ENCODE data around the gene LYPD6. TPM values are rescaled to one million over a fixed set of nuclear protein-coding genes. Genes with fewer than 3 reads are reported as not detected.

The LYPD6 gene
- total and polyA plus RNA-seq, 2 experiments from 2014 or later: 4.9 to 12.4 TPM

DNA sequence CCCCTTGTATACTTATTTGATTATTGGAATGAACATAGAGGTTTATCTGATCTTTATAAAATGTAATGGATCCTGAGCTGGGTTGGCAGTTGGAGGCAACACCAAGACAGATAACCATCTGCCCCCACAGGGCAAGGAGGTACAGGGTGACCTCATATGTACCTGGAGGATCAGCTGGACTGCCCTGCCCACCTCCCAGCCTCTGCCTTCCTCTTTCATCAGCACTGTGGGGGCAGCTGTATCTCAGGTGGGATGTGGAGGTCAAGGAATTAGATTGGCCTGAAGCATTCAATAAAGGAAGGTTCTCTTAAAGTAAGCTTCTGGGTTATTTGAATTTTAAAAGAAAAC is 92.6 kb downstream of the LYPD6 start:
- no peak for ATAC-seq
- H3K27ac Mint-ChIP-seq: no peak overlapping the region
- no peak overlapping the region for H3K4me3 Mint-ChIP-seq

DNA sequence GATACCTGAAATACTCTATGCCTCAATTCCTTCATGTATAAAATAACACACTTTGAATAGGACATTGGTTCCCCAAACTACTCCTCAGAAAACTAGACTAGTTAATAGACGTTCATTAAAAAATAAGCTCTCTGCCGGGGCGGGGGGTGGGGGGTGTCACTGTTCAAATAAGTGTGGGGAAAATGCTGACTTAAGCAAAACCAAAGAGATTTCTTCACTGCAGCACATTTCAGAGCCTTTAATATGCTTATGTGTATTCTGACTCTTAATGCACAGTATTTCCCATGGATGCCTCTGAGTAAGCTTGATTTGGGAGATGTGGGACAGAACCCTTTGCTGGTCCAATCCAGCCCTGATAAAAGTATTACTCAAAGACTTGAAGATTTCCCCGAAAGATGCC is 93.2 kb downstream of the LYPD6 start:
- peaks cover 15% of the 10 kb centered on the region for H3K4me1 Mint-ChIP-seq
- DNase-seq (ENCODE audit: low spot score) (no peak), ATAC-seq (no peak)
- Histone ChIP-seq H3F3A (replicated peaks; ENCODE audit: low read depth) (no peaks in the 10 kb centered on the region), H3K9me2 (ENCODE audit: insufficient read depth) (no peaks in the 10 kb centered on the region), H4K20me1 (replicated peaks; ENCODE audit: insufficient read depth) (no peaks in the 10 kb centered on the region), H3K4me2 (no peak overlapping the region), H3K79me2 (replicated peaks; ENCODE audit: insufficient read depth) (no peaks in the 10 kb centered on the region), H3K36me3 (ENCODE audit: insufficient read depth) (no peaks in the 10 kb centered on the region), H3K27me3 (ENCODE audit: insufficient read depth) (no peaks in the 10 kb centered on the region), H3K27ac (ENCODE audit: low read depth) (no peak overlapping the region), H3K4me1 (ENCODE audit: insufficient read depth) (0 out of 2 replicates have a peak, but pooled peaks cover 8% of the 10 kb centered on the region), H2AFZ (no peak overlapping the region), H3K4me3 (no peak overlapping the region)
- H3K4me3 Mint-ChIP-seq: no peak overlapping the region
- no peaks in the 10 kb centered on the region for H3K36me3 Mint-ChIP-seq (ENCODE audit: low read depth)
- no peak overlapping the region for H3K27ac Mint-ChIP-seq
- no peaks in the 10 kb centered on the region for H3K9me3 Mint-ChIP-seq
- no peaks in the 10 kb centered on the region for H3K27me3 Mint-ChIP-seq (ENCODE audit: insufficient read depth, low read depth, poor library complexity)
- TF ChIP-seq STAT1 (IDR thresholded peaks at IDR 0.05; ENCODE audit: unreplicated experiment) (no peak), JUNB (IDR thresholded peaks at IDR 0.05; ENCODE audit: unreplicated experiment) (no peak), ETS1 (IDR thresholded peaks at IDR 0.05) (no peak), CREB1 (CRISPR knock-in tag; IDR thresholded peaks at IDR 0.05; ENCODE audit: low read depth) (no peak), EZH2phosphoT487 (IDR thresholded peaks at IDR 0.05; ENCODE audit: unreplicated experiment) (no peak), NANOG (IDR thresholded peaks at IDR 0.05; ENCODE audit: borderline replicate concordance) (no peak), ZNF331 (CRISPR knock-in tag; IDR thresholded peaks at IDR 0.05; ENCODE audit: low read depth) (no peak), ZNF114 (CRISPR knock-in tag; IDR thresholded peaks at IDR 0.05) (no peak), CTCF (conservative IDR thresholded peaks at IDR 0.05; ENCODE audit: low read depth in 2 of 2) (no peak), EZH2 (IDR thresholded peaks at IDR 0.05; ENCODE audit: low read depth, unreplicated experiment) (no peak)

More for the DNA sequence above, 92.6 kb downstream of the LYPD6 start:
- Histone ChIP-seq H3K9me2 (ENCODE audit: insufficient read depth) (no peaks in the 10 kb centered on the region), H3K36me3 (ENCODE audit: insufficient read depth) (no peaks in the 10 kb centered on the region), H3F3A (replicated peaks; ENCODE audit: low read depth) (no peaks in the 10 kb centered on the region), H3K27me3 (ENCODE audit: insufficient read depth) (no peaks in the 10 kb centered on the region), H2AFZ (no peak overlapping the region), H3K79me2 (replicated peaks; ENCODE audit: insufficient read depth) (no peaks in the 10 kb centered on the region), H4K20me1 (replicated peaks; ENCODE audit: insufficient read depth) (no peaks in the 10 kb centered on the region), H3K4me1 (ENCODE audit: insufficient read depth) (0 out of 2 replicates have a peak, but pooled peaks cover 8% of the 10 kb centered on the region), H3K27ac (ENCODE audit: low read depth) (no peak overlapping the region), H3K4me2 (no peak overlapping the region), H3K4me3 (no peak overlapping the region)
- Mint-ChIP-seq H3K4me1 (peaks cover 22% of the 10 kb centered on the region), H3K9me3 (no peaks in the 10 kb centered on the region), H3K36me3 (ENCODE audit: low read depth) (no peaks in the 10 kb centered on the region), H3K27me3 (ENCODE audit: insufficient read depth, low read depth, poor library complexity) (no peaks in the 10 kb centered on the region)
- DNase-seq (ENCODE audit: low spot score): no peak
- no peak for TF ChIP-seq CREB1 (CRISPR knock-in tag; IDR thresholded peaks at IDR 0.05; ENCODE audit: low read depth)
- no peak for TF ChIP-seq STAT1 (IDR thresholded peaks at IDR 0.05; ENCODE audit: unreplicated experiment)
- TF ChIP-seq CTCF (conservative IDR thresholded peaks at IDR 0.05; ENCODE audit: low read depth in 2 of 2): no peak
- no peak for TF ChIP-seq JUNB (IDR thresholded peaks at IDR 0.05; ENCODE audit: unreplicated experiment)
- TF ChIP-seq ZNF114 (CRISPR knock-in tag; IDR thresholded peaks at IDR 0.05): no peak
- no peak for TF ChIP-seq ETS1 (IDR thresholded peaks at IDR 0.05)
- no peak for TF ChIP-seq ZNF331 (CRISPR knock-in tag; IDR thresholded peaks at IDR 0.05; ENCODE audit: low read depth)
- TF ChIP-seq EZH2phosphoT487 (IDR thresholded peaks at IDR 0.05; ENCODE audit: unreplicated experiment): no peak
- TF ChIP-seq EZH2 (IDR thresholded peaks at IDR 0.05; ENCODE audit: low read depth, unreplicated experiment): no peak
- no peak for TF ChIP-seq POLR2AphosphoS5 (IDR thresholded peaks at IDR 0.05; ENCODE audit: low read depth)

Data from GM23338 (cell line).